H1 (cell line): ENCODE data around the gene NKAIN2. TPM values are rescaled to one million over a fixed set of nuclear protein-coding genes. Genes with fewer than 3 reads are reported as not detected.

Source experiments
- CTCF ChIA-PET: fragments of 300-600 bp; sonication (Branson Sonifier 250); formaldehyde crosslinking; loops from one replicate; lab custom pipeline; 2021; ENCODE audit not compliant: partially characterized antibody; lab: Charles Lee
- POLR2A ChIA-PET: fragments of 300-600 bp; sonication (Branson Sonifier 250); formaldehyde crosslinking; loops from one replicate; lab custom pipeline; 2021; ENCODE audit warnings: inconsistent platforms; ENCODE audit not compliant: partially characterized antibody; lab: Charles Lee
- DNase-seq, 2 experiments: peaks; one replicate each; pipeline versions ENCODE4 v3.0.0 to v3.0.0-alpha.2; 2010 to 2022; ENCODE audit warnings: low spot score in 2 of 2, low read depth in 1 of 2, mixed read lengths in 1 of 2
- FAIRE-seq: peaks from 2 replicates; lab custom pipeline; 2011; peaks lifted over from hg19 to GRCh38; lab: Jason Lieb, UNC
- H2AFZ ChIP-seq: 2 replicates; pipeline ENCODE4 v1.8.1; 2012; ENCODE audit warnings: low read length, inconsistent platforms
- H2AK5ac ChIP-seq: 2 replicates; pipeline ENCODE4 v1.6.1; 2013; ENCODE audit warnings: low read depth, low read length
- H2BK120ac ChIP-seq: replicated peaks from 2 replicates; pipeline ENCODE3; 2013; ENCODE audit warnings: low read depth, low read length, inconsistent platforms
- H2BK12ac ChIP-seq: 2 replicates; pipeline ENCODE4 v1.6.1; 2013; ENCODE audit warnings: low read depth, low read length
- H2BK15ac ChIP-seq: 2 replicates; pipeline ENCODE4 v1.6.1; 2013; ENCODE audit warnings: low read length
- H2BK20ac ChIP-seq: 2 replicates; pipeline ENCODE4 v1.6.1; 2013; ENCODE audit warnings: low read length
- H2BK5ac ChIP-seq: 2 replicates; pipeline ENCODE4 v1.6.1; 2013; ENCODE audit warnings: low read depth, low read length
- H3K14ac ChIP-seq: 2 replicates; pipeline ENCODE4 v1.6.1; 2013; ENCODE audit warnings: inconsistent platforms; ENCODE audit not compliant: insufficient read length
- H3K18ac ChIP-seq: 2 replicates; pipeline ENCODE4 v1.6.1; 2013; ENCODE audit warnings: low read length; ENCODE audit errors: extremely low read depth
- H3K23ac ChIP-seq: 2 replicates; pipeline ENCODE4 v1.6.1; 2013; ENCODE audit warnings: inconsistent platforms; ENCODE audit not compliant: insufficient read length
- H3K23me2 ChIP-seq: 2 replicates; pipeline ENCODE4 v1.6.1; 2013; ENCODE audit warnings: low read depth, low read length
- H3K27ac ChIP-seq: 2 replicates; pipeline ENCODE4 v1.6.1; 2011; ENCODE audit warnings: low read depth, low read length, inconsistent platforms
- H3K27me3 ChIP-seq, 4 experiments: replicated peaks in 1 of 4; 1 replicate in 1 of 4; 2 replicates in 3 of 4; pipeline versions ENCODE4 v1.6.1 to v1.8.1; 2011 to 2013; ENCODE audit warnings: low read length in 3 of 4, mild to moderate bottlenecking in 3 of 4, inconsistent platforms in 2 of 4, mixed read lengths in 2 of 4, moderate library complexity in 1 of 4; ENCODE audit not compliant: control insufficient read depth in 3 of 4, insufficient read depth in 3 of 4; ENCODE audit errors: extremely low read depth in 1 of 4
- H3K36me3 ChIP-seq, 4 experiments: 2 replicates each; pipeline versions ENCODE4 v1.6.1 to v1.8.1; 2011 to 2013; ENCODE audit warnings: mild to moderate bottlenecking in 4 of 4, low read length in 3 of 4, moderate library complexity in 2 of 4, control low read depth in 1 of 4, inconsistent platforms in 1 of 4; ENCODE audit not compliant: insufficient read depth in 4 of 4, control insufficient read depth in 2 of 4
- H3K4ac ChIP-seq: replicated peaks from 2 replicates; pipeline ENCODE3; 2013; ENCODE audit warnings: low read length, low read depth, mixed read lengths, inconsistent platforms; ENCODE audit not compliant: insufficient read length
- H3K4me1 ChIP-seq, 4 experiments: replicated peaks in 1 of 4; 1 replicate in 1 of 4; 2 replicates in 3 of 4; pipeline versions ENCODE4 v1.6.1 to v1.8.1; 2011 to 2013; ENCODE audit warnings: low read length in 3 of 4, inconsistent platforms in 2 of 4, mixed read lengths in 1 of 4; ENCODE audit not compliant: insufficient read depth in 4 of 4, control insufficient read depth in 3 of 4
- H3K4me2 ChIP-seq, 2 experiments: 2 replicates each; pipeline versions ENCODE4 v1.6.1 to v1.8.1; 2011 to 2013; ENCODE audit warnings: low read depth in 2 of 2, low read length in 2 of 2, control low read depth in 1 of 2, inconsistent platforms in 1 of 2, mild to moderate bottlenecking in 1 of 2; ENCODE audit not compliant: insufficient read depth in 1 of 2
- H3K4me3 ChIP-seq, 4 experiments: fragments of 200-600, 300-600 bp in 1 of 4; sonication (generic), shearing (Covaris generic), sonication (Bioruptor Twin) in 1 of 4; 2 replicates each; pipeline versions ENCODE4 v1.5.1 to v1.8.1; 2011 to 2016; ENCODE audit warnings: low read length in 4 of 4, low read depth in 3 of 4, control low read depth in 2 of 4, inconsistent platforms in 2 of 4, mild to moderate bottlenecking in 2 of 4, mixed read lengths in 1 of 4, moderate library complexity in 1 of 4; ENCODE audit not compliant: insufficient read depth in 2 of 4; ENCODE audit errors: extremely low read depth in 1 of 4
- H3K56ac ChIP-seq: replicated peaks from 2 replicates; pipeline ENCODE3; 2013; ENCODE audit warnings: low read depth, mild to moderate bottlenecking, mixed read lengths, low read length, inconsistent platforms; ENCODE audit not compliant: insufficient read length
- H3K79me1 ChIP-seq: 2 replicates; pipeline ENCODE4 v1.6.1; 2013; ENCODE audit warnings: low read depth, low read length, control low read depth
- H3K79me2 ChIP-seq, 2 experiments: 2 replicates each; pipeline versions ENCODE4 v1.6.1 to v1.8.1; 2012 to 2013; ENCODE audit warnings: low read length in 2 of 2, mild to moderate bottlenecking in 2 of 2, inconsistent platforms in 1 of 2; ENCODE audit not compliant: insufficient read depth in 2 of 2, control insufficient read depth in 1 of 2
- H3K9ac ChIP-seq, 4 experiments: replicated peaks in 1 of 4; 1 replicate in 1 of 4; 2 replicates in 3 of 4; pipeline versions ENCODE4 v1.6.1 to v1.8.1; 2011 to 2013; ENCODE audit warnings: low read depth in 3 of 4, low read length in 3 of 4, control low read depth in 2 of 4, mild to moderate bottlenecking in 2 of 4, moderate library complexity in 2 of 4, inconsistent platforms in 1 of 4; ENCODE audit errors: extremely low read depth in 1 of 4
- H3K9me3 ChIP-seq, 2 experiments: 2 replicates each; pipeline versions ENCODE4 v1.6.1 to v1.8.1; 2012 to 2013; ENCODE audit warnings: mild to moderate bottlenecking in 2 of 2, moderate library complexity in 2 of 2, control low read depth in 1 of 2, inconsistent platforms in 1 of 2, low read depth in 1 of 2, low read length in 1 of 2, mixed read lengths in 1 of 2; ENCODE audit not compliant: insufficient read depth in 2 of 2
- H4K20me1 ChIP-seq, 2 experiments: replicated peaks in 1 of 2; 2 replicates each; pipeline versions ENCODE3 to v1.8.1; 2011 to 2013; ENCODE audit warnings: inconsistent platforms in 2 of 2, low read length in 2 of 2, mild to moderate bottlenecking in 1 of 2; ENCODE audit not compliant: insufficient read depth in 2 of 2, control insufficient read depth in 1 of 2
- H4K5ac ChIP-seq: 2 replicates; pipeline ENCODE4 v1.6.1; 2013; ENCODE audit warnings: low read length, low read depth, mixed read lengths, inconsistent platforms; ENCODE audit not compliant: insufficient read length
- H4K8ac ChIP-seq: 2 replicates; pipeline ENCODE4 v1.8.0; 2013; ENCODE audit warnings: mild to moderate bottlenecking, moderate library complexity, low read length, inconsistent platforms; ENCODE audit not compliant: insufficient read depth; ENCODE audit errors: extremely low read depth
- H4K91ac ChIP-seq: replicated peaks from 2 replicates; pipeline ENCODE3; 2013; ENCODE audit warnings: low read length, mixed read lengths, inconsistent platforms; ENCODE audit not compliant: insufficient read length
- CBX5 ChIP-seq: fragments of 300-800, 300-1000 bp; sonication (generic); IDR thresholded peaks from 2 replicates; pipeline ENCODE4 v1.7.1; 2016; ENCODE audit warnings: antibody characterized with exemption, low read length, low read depth
- FOSL1 ChIP-seq: IDR thresholded peaks from 2 replicates; pipeline ENCODE4 v1.6.1; 2011; ENCODE audit warnings: mild to moderate bottlenecking, low read depth, low read length, moderate library complexity; ENCODE audit not compliant: insufficient read depth
- KDM1A ChIP-seq: fragments of 200-600, 300-600 bp; sonication (generic); IDR thresholded peaks from 2 replicates; pipeline ENCODE4 v1.7.1; 2016; ENCODE audit warnings: mild to moderate bottlenecking, low read length, borderline replicate concordance
- KDM5A ChIP-seq: fragments of 200-600 bp; IDR thresholded peaks from 2 replicates; pipeline ENCODE4 v1.7.1; 2012; ENCODE audit warnings: mild to moderate bottlenecking, low read length, inconsistent platforms, mixed read lengths
- POLR2AphosphoS5 ChIP-seq: IDR thresholded peaks from 2 replicates; pipeline ENCODE4 v1.6.1; 2011; ENCODE audit warnings: low read depth, low read length
- POU5F1 ChIP-seq: IDR thresholded peaks from 2 replicates; pipeline ENCODE4 v1.6.1; 2011; ENCODE audit warnings: low read depth, mild to moderate bottlenecking, low read length, moderate library complexity
- RBBP5 ChIP-seq: IDR thresholded peaks from 2 replicates; pipeline ENCODE4 v1.7.1; 2012; ENCODE audit warnings: low read depth, mild to moderate bottlenecking, inconsistent platforms, low read length, moderate library complexity, borderline replicate concordance
- SAP30 ChIP-seq: fragments of 300-600 bp; sonication (generic); IDR thresholded peaks from 2 replicates; pipeline ENCODE4 v1.7.1; 2012; ENCODE audit warnings: low read length, moderate library complexity, mild to moderate bottlenecking, inconsistent platforms; ENCODE audit not compliant: insufficient read depth, insufficient replicate concordance
- SIRT6 ChIP-seq: IDR thresholded peaks from one replicate; pipeline ENCODE4 v1.7.1; 2012; ENCODE audit warnings: low read length, inconsistent platforms
- SP1 ChIP-seq: IDR thresholded peaks from 2 replicates; pipeline ENCODE4 v1.6.1; 2011; ENCODE audit warnings: low read depth, low read length
- SP4 ChIP-seq: IDR thresholded peaks from 2 replicates; pipeline ENCODE4 v1.6.1; 2012; ENCODE audit warnings: low read length, inconsistent platforms
- TAF1 ChIP-seq: IDR thresholded peaks from 2 replicates; pipeline ENCODE4 v1.6.1; 2011; ENCODE audit warnings: mild to moderate bottlenecking, low read depth, low read length
- TCF12 ChIP-seq: IDR thresholded peaks from 2 replicates; pipeline ENCODE4 v1.6.1; 2011; ENCODE audit warnings: low read depth, mild to moderate bottlenecking, low read length
- WGBS, 2 experiments: shearing (Covaris generic) in 1 of 2; methylation state at CpG; one replicate each; pipeline versions ENCODE4 v1.1.6 to v1.1.7; 2013 to 2015; ENCODE audit warnings: low lambda C conversion rate in 2 of 2, mixed read lengths in 2 of 2, inconsistent platforms in 1 of 2, low coverage in 1 of 2, missing lambda C conversion rate in 1 of 2; ENCODE audit not compliant: insufficient replicate concordance in 2 of 2, insufficient coverage in 1 of 2, insufficient read length in 1 of 2; ENCODE audit errors: extremely low coverage in 1 of 2, missing lambda C conversion rate in 1 of 2; 5-methylcytosine and 5-hydroxymethylcytosine counted together
- polyA plus RNA-seq, 7 experiments: library from polyadenylated mRNA; depleted of rRNA in 3 of 7; stranded (reverse) in 5 of 7; unstranded in 2 of 7; fragments of >200 nt in 5 of 7; fragments of 200-250 nt in 2 of 7; gene quantifications; 1 replicate in 5 of 7; 2 replicates in 1 of 7; 4 replicates in 1 of 7; pipeline versions ENCODE4 v1.2.1 to v1.2.3, GENCODE V29; 2011 to 2013; ENCODE audit warnings: missing spikeins in 2 of 7, mixed read lengths in 2 of 7
- total RNA-seq: library from RNA; stranded (reverse); fragmentation: NEBNext Ultra II Directional; extraction: Animal tissue kit (Norgen Biotek cat#: 25700); gene quantifications from 2 replicates; pipeline ENCODE4 v1.2.1, GENCODE V29; 2021
- TF ChIP-seq, protein P1 (sequence below): IDR thresholded peaks from 2 replicates; pipeline ENCODE4 v1.6.1; 2012; ENCODE audit warnings: low read length, inconsistent platforms

NKAIN2 gene
- total and polyA plus RNA-seq, 2 of the 8 experiments (the other 6 are each of a cell fraction or from before 2014, with no cell fraction given) = 0.20 to 0.34 TPM

GRCh38 chr6:124119596-124119995 lies 315.9 kb downstream of the NKAIN2 start:
- no peak overlapping the region for H3K14ac ChIP-seq
- H3K23ac ChIP-seq = no peak overlapping the region
- no peak overlapping the region for H2BK20ac ChIP-seq
- no peaks in the 10 kb centered on the region for H4K20me1 ChIP-seq
- no peaks in the 10 kb centered on the region for H3K27me3 ChIP-seq
- no peak overlapping the region for H3K4me3 ChIP-seq
- no peak overlapping the region for H3K4me2 ChIP-seq
- no peak overlapping the region for H3K18ac ChIP-seq
- no peak overlapping the region for H2BK120ac ChIP-seq
- no peak overlapping the region for H3K9ac ChIP-seq
- no peaks in the 10 kb centered on the region for H3K4me1 ChIP-seq
- H4K91ac ChIP-seq = no peak overlapping the region
- H3K27ac ChIP-seq = no peak overlapping the region
- H4K8ac ChIP-seq = no peak overlapping the region
- TF ChIP-seq POLR2AphosphoS5 (no peak), SP4 (no peak), SP1 (no peak), CBX5 (no peak), SAP30 (no peak), TCF12 (no peak), POU5F1 (no peak), KDM5A (no peak), RBBP5 (no peak), FOSL1 (no peak), SIRT6 (no peak), KDM1A (no peak), TAF1 (no peak)
- TF ChIP-seq, protein P1, sequence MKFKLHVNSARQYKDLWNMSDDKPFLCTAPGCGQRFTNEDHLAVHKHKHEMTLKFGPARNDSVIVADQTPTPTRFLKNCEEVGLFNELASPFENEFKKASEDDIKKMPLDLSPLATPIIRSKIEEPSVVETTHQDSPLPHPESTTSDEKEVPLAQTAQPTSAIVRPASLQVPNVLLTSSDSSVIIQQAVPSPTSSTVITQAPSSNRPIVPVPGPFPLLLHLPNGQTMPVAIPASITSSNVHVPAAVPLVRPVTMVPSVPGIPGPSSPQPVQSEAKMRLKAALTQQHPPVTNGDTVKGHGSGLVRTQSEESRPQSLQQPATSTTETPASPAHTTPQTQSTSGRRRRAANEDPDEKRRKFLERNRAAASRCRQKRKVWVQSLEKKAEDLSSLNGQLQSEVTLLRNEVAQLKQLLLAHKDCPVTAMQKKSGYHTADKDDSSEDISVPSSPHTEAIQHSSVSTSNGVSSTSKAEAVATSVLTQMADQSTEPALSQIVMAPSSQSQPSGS = no peak
- CTCF ChIA-PET = interaction anchor here (2.0 kb wide), 1 partner anchor 12 kb away, joined by 4 read pairs; no protein-coding TSS in a partner anchor
- no peak overlapping the region for H2BK5ac ChIP-seq
- H2AK5ac ChIP-seq = no peak overlapping the region
- H2BK12ac ChIP-seq = no peak overlapping the region
- POLR2A ChIA-PET = no interaction called here
- H3K23me2 ChIP-seq = no peaks in the 10 kb centered on the region
- no peak overlapping the region for H3K56ac ChIP-seq
- H3K36me3 ChIP-seq = no peaks in the 10 kb centered on the region
- 93% methylated on average over 1 of the region's 1 CpG; no CpG with 5 or more reads in 1 of the 2 experiments for WGBS, 2 experiments
- H3K79me1 ChIP-seq = no peaks in the 10 kb centered on the region
- no peak overlapping the region for H2AFZ ChIP-seq
- H3K4ac ChIP-seq = no peak overlapping the region
- DNase-seq = no peak
- no peak for FAIRE-seq
- H2BK15ac ChIP-seq = no peak overlapping the region
- no peak overlapping the region for H4K5ac ChIP-seq
- no peaks in the 10 kb centered on the region for H3K9me3 ChIP-seq
- H3K79me2 ChIP-seq = no peaks in the 10 kb centered on the region
